Right atrium auricular region (tissue), 2 donors: ENCODE data around the gene FBLN5. TPM values are rescaled to one million over a fixed set of nuclear protein-coding genes. Genes with fewer than 3 reads are reported as not detected.

Experiments
- DNase-seq: peaks from one replicate; pipeline ENCODE4 v3.0.0-alpha.2; 2019; ENCODE audit warnings: low spot score
- H3K27ac ChIP-seq, 2 donors: fragments of 200-600 bp; sonication (generic); 1 replicate in 1 of 2; 2 replicates in 1 of 2; pipeline ENCODE4 v1.5.1; 2016 to 2019
- H3K27me3 ChIP-seq, 2 donors: fragments of 200-600 bp; sonication (generic); one replicate each; pipeline versions ENCODE4 v1.5.1 to v1.6.0; 2017 to 2019
- H3K36me3 ChIP-seq: fragments of 200-600 bp; sonication (generic); one replicate; pipeline ENCODE4 v1.5.1; 2016
- H3K4me1 ChIP-seq, 2 donors: fragments of 200-600 bp; sonication (generic); one replicate each; pipeline versions ENCODE4 v1.5.1 to v1.6.0; 2017 to 2019
- H3K4me3 ChIP-seq, 2 donors: fragments of 200-600 bp; sonication (generic); 1 replicate in 1 of 2; 2 replicates in 1 of 2; pipeline ENCODE4 v1.5.1; 2017 to 2019; ENCODE audit warnings: mild to moderate bottlenecking in 1 of 2, moderate library complexity in 1 of 2
- H3K9me3 ChIP-seq, 2 donors: fragments of 200-600 bp; sonication (generic); one replicate each; pipeline ENCODE4 v1.5.1; 2019
- CTCF ChIP-seq, 2 donors: fragments of 200-600 bp; sonication (generic); IDR thresholded peaks; one replicate each; pipeline ENCODE4 v1.5.1; 2019; ENCODE audit warnings: antibody characterized with exemption in 2 of 2
- total RNA-seq, 2 donors: library from RNA; depleted of rRNA; stranded (reverse); fragments of >200 nt; gene quantifications; one replicate each; pipeline ENCODE4 v1.1.0, GENCODE V29; 2016

FBLN5 gene
- total RNA-seq, 2 donors from 2014 or later = 125 to 132 TPM

GRCh38 chr14:91883753-91884152 is 63.7 kb downstream of the FBLN5 start:
- Histone ChIP-seq H3K9me3 (no peaks in the 10 kb centered on the region), H3K36me3 (peaks cover 3% of the 10 kb centered on the region), H3K27me3 (no peaks in the 10 kb centered on the region), H3K27ac (peak overlapping the region; percentile 62 to 72), H3K4me3 (no peak overlapping the region), H3K4me1 (peaks cover 0 to 29% of the 10 kb centered on the region in 2 donors)
- no peak for TF ChIP-seq CTCF (IDR thresholded peaks at IDR 0.05)
- DNase-seq = peak; percentile 87

GRCh38 chr14:91882776-91883175 is 64.7 kb downstream of the FBLN5 start:
- Histone ChIP-seq H3K27ac (peak overlapping the region; percentile 35 to 59), H3K4me1 (peaks cover 0 to 27% of the 10 kb centered on the region in 2 donors), H3K27me3 (no peaks in the 10 kb centered on the region), H3K4me3 (no peak overlapping the region), H3K9me3 (no peaks in the 10 kb centered on the region), H3K36me3 (peaks cover 3% of the 10 kb centered on the region)
- no peak for TF ChIP-seq CTCF (IDR thresholded peaks at IDR 0.05)
- DNase-seq = no peak

GRCh38 chr14:91882369-91882768 is 65.1 kb downstream of the FBLN5 start:
- peaks cover 0 to 27% of the 10 kb centered on the region in 2 donors for H3K4me1 ChIP-seq
- no peaks in the 10 kb centered on the region for H3K27me3 ChIP-seq
- H3K27ac ChIP-seq = peak overlapping the region in 1 of 2 donors; percentile 59
- no peak for DNase-seq
- H3K4me3 ChIP-seq = no peak overlapping the region
- H3K36me3 ChIP-seq = peaks cover 3% of the 10 kb centered on the region
- TF ChIP-seq CTCF (IDR thresholded peaks at IDR 0.05) = no peak
- no peaks in the 10 kb centered on the region for H3K9me3 ChIP-seq

DNA sequence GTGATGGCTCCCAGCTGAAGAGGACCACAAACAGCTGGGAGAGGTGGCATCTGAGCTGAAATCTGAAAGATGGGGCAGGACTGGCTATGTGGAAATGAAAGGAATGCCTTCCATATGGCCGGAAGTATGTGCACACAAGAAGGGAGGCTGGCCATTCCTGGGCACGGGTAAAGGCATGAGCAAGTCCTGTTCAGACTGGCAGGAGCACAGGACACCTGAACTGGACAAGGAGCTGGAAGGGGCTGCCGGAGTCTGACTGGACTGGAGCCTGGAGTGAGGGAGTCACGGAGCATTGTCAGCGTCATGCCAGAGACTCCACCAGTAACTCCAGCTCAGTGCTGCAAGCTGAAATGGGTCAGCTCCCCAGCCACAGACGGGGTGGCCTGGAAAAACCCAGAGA is 68.3 kb downstream of the FBLN5 start:
- TF ChIP-seq CTCF (IDR thresholded peaks at IDR 0.05) = no peak
- Histone ChIP-seq H3K4me1 (peaks cover 0 to 18% of the 10 kb centered on the region in 2 donors), H3K36me3 (peaks cover 8% of the 10 kb centered on the region)

DNA sequence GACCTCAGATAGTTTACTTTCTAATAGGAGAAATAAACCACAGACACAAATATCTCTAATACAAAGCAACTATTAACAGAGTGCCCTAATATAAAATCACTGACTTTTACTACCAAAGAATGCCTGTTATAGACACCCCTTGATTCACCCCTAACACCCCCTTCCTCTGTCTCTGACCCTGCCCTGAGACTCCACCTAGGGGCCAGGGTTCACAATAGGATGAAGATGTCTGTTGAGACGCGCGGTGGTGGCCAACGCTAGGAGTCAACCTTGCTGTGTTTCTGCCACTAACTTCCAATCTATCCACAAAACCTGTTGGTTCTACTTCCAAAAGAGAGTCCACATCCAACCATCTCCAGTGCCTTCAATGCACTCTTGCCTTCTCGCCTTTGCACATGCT is 69.2 kb downstream of the FBLN5 start:
- DNase-seq = no peak
- H3K36me3 ChIP-seq = peaks cover 8% of the 10 kb centered on the region
- H3K27me3 ChIP-seq = no peaks in the 10 kb centered on the region
- H3K4me1 ChIP-seq = peaks cover 0 to 12% of the 10 kb centered on the region in 2 donors
- H3K27ac ChIP-seq = no peak overlapping the region
- no peak overlapping the region for H3K4me3 ChIP-seq
- no peak for TF ChIP-seq CTCF (IDR thresholded peaks at IDR 0.05)
- no peaks in the 10 kb centered on the region for H3K9me3 ChIP-seq

More for the DNA sequence above, 68.3 kb downstream of the FBLN5 start:
- no peak overlapping the region for H3K27ac ChIP-seq
- no peaks in the 10 kb centered on the region for H3K27me3 ChIP-seq
- no peaks in the 10 kb centered on the region for H3K9me3 ChIP-seq
- DNase-seq = no peak
- no peak overlapping the region for H3K4me3 ChIP-seq

DNA sequence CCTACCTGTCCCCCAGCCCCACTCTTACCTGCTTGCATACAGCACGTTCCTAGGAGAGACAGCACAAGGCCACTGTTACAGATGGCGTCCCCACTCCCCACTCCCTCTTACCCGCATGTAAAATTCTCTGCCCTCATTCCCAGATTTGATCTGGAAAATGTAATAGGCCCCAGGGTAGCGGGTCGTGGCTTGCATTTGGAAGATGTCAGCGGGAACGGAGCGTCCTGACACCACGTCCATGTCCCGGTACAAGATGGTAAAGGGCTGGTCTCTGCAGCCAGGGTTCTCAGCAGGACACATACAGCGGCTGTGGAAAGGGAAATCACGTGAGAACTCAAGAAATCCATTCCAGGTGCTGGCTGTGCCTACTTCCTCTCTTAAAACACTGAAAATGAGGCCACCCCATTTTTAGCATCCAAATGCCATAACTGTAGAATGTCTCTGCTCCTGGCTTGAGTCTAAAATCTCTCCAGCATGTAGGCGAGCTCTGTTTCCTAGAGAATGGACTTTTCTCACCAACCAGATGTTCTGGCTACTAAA is 70.0 kb downstream of the FBLN5 start:
- H3K4me3 ChIP-seq = no peak overlapping the region
- H3K27me3 ChIP-seq = no peaks in the 10 kb centered on the region
- no peak for DNase-seq
- TF ChIP-seq CTCF (IDR thresholded peaks at IDR 0.05) = no peak
- peaks cover 8% of the 10 kb centered on the region for H3K36me3 ChIP-seq
- H3K27ac ChIP-seq = no peak overlapping the region
- peaks cover 0 to 11% of the 10 kb centered on the region in 2 donors for H3K4me1 ChIP-seq
- no peaks in the 10 kb centered on the region for H3K9me3 ChIP-seq
